ENCODE data around the gene SCAMP2. TPM values are rescaled to one million over a fixed set of nuclear protein-coding genes. Genes with fewer than 3 reads are reported as not detected.

Gene SCAMP2
- polyA plus RNA-seq, 1 donor from 2014 or later = 4.5 TPM

DNA sequence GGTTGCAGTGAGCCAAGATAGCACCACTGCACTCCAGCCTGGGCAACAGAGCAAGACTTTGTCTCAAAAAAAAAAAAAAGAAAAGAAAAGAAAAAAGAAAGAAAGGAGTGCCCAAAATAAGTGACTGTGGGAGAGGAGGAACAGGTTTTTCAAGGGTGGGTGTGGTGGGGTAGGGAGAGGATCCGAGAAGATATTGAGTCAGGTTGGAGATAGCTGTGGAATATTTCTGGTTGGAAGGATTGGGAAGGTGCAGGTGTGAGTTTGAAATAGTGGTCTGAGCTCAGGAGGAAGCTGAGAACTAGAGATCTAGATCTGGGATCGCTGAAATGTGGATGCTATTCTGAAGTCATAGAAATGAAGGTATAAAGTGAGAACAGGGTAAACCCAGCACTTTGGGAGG, 7.8 kb downstream of the SCAMP2 start:
- Histone ChIP-seq H3K9ac (ENCODE audit: low read length) (no peak overlapping the region), H2AFZ (ENCODE audit: low read depth, low read length) (no peak overlapping the region), H3F3A (ENCODE audit: insufficient read depth, low read length, poor library complexity, severe bottlenecking) (no peaks in the 10 kb centered on the region), H3K36me3 (ENCODE audit: insufficient read depth, low read length) (no peaks in the 10 kb centered on the region), H3K9me3 (ENCODE audit: low read length) (no peaks in the 10 kb centered on the region), H3K4me3 (ENCODE audit: low read length) (no peak overlapping the region), H4K20me1 (ENCODE audit: insufficient read depth) (no peaks in the 10 kb centered on the region), H3K79me2 (replicated peaks; ENCODE audit: insufficient read depth, low read length) (peaks cover 8% of the 10 kb centered on the region), H3K27ac (ENCODE audit: low read length) (no peak overlapping the region), H3K9me2 (ENCODE audit: insufficient read depth, low read length) (no peaks in the 10 kb centered on the region), H3K4me2 (ENCODE audit: low read length) (no peak overlapping the region), H3K27me3 (ENCODE audit: insufficient read depth, low read depth, low read length) (no peaks in the 10 kb centered on the region)
- TF ChIP-seq POLR2AphosphoS5 (IDR thresholded peaks at IDR 0.05) (no peak), EP300 (conservative IDR thresholded peaks at IDR 0.05; ENCODE audit: poor library complexity, severe bottlenecking) (no peak), TAF1 (IDR thresholded peaks at IDR 0.05; ENCODE audit: low read depth) (no peak), CTCF (IDR thresholded peaks at IDR 0.05; ENCODE audit: poor library complexity, severe bottlenecking) (no peak), REST (IDR thresholded peaks at IDR 0.05; ENCODE audit: borderline replicate concordance) (no peak), SMC3 (conservative IDR thresholded peaks at IDR 0.05; ENCODE audit: poor library complexity) (no peak), RAD21 (conservative IDR thresholded peaks at IDR 0.05) (no peak)

- Histone ChIP-seq H3K79me2 (replicated peaks; ENCODE audit: insufficient read depth, low read length) (no peaks in the 10 kb centered on the region), H3K4me2 (ENCODE audit: low read length) (no peak overlapping the region), H2AFZ (ENCODE audit: low read depth, low read length) (no peak overlapping the region), H3K9me2 (ENCODE audit: insufficient read depth, low read length) (no peaks in the 10 kb centered on the region), H3F3A (ENCODE audit: insufficient read depth, low read length, poor library complexity, severe bottlenecking) (no peaks in the 10 kb centered on the region), H3K36me3 (ENCODE audit: insufficient read depth, low read length) (no peaks in the 10 kb centered on the region), H3K27me3 (ENCODE audit: insufficient read depth, low read depth, low read length) (no peaks in the 10 kb centered on the region), H3K27ac (ENCODE audit: low read length) (no peak overlapping the region), H4K20me1 (ENCODE audit: insufficient read depth) (no peaks in the 10 kb centered on the region), H3K9ac (ENCODE audit: low read length) (no peak overlapping the region), H3K4me3 (ENCODE audit: low read length) (no peak overlapping the region), H3K9me3 (ENCODE audit: low read length) (no peaks in the 10 kb centered on the region)
- TF ChIP-seq RAD21 (conservative IDR thresholded peaks at IDR 0.05) = no peak
- TF ChIP-seq MXI1 (conservative IDR thresholded peaks at IDR 0.05; ENCODE audit: poor library complexity, severe bottlenecking) = no peak
- no peak for TF ChIP-seq CTCF (IDR thresholded peaks at IDR 0.05; ENCODE audit: poor library complexity, severe bottlenecking)
- no peak for TF ChIP-seq SMC3 (conservative IDR thresholded peaks at IDR 0.05; ENCODE audit: poor library complexity)
- TF ChIP-seq TAF1 (IDR thresholded peaks at IDR 0.05; ENCODE audit: low read depth) = no peak
- TF ChIP-seq EZH2 (IDR thresholded peaks at IDR 0.05; ENCODE audit: borderline replicate concordance, insufficient read depth, low read length, poor library complexity, severe bottlenecking) = no peak
- TF ChIP-seq EP300 (conservative IDR thresholded peaks at IDR 0.05; ENCODE audit: poor library complexity, severe bottlenecking) = no peak
- no peak for TF ChIP-seq REST (IDR thresholded peaks at IDR 0.05; ENCODE audit: borderline replicate concordance)
- TF ChIP-seq POLR2AphosphoS5 (IDR thresholded peaks at IDR 0.05) = no peak
Measured at GRCh38 chr15:74864296-74864695, 8.9 kb downstream of the SCAMP2 start.
